Measurements from ENCODE around the gene HOOK2. TPM values are rescaled to one million over a fixed set of nuclear protein-coding genes. Genes with fewer than 3 reads are reported as not detected.

Gene HOOK2
- total and polyA plus RNA-seq, 9 of the 15 experiments (the other 6 are each of a cell fraction or from before 2014, with no cell fraction given) = 1.3 to 17.2 (median 9.9) TPM

DNA sequence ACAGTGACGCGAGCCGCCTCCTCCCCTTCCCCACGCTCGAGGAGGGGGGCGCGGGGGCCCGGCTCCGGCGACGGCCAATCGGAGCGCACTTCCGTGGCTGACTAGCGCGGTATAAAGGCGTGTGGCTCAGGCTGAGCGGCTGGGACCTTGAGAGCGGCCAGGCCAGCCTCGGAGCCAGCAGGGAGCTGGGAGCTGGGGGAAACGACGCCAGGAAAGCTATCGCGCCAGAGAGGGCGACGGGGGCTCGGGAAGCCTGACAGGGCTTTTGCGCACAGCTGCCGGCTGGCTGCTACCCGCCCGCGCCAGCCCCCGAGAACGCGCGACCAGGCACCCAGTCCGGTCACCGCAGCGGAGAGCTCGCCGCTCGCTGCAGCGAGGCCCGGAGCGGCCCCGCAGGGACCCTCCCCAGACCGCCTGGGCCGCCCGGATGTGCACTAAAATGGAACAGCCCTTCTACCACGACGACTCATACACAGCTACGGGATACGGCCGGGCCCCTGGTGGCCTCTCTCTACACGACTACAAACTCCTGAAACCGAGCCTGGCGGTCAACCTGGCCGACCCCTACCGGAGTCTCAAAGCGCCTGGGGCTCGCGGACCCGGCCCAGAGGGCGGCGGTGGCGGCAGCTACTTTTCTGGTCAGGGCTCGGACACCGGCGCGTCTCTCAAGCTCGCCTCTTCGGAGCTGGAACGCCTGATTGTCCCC, 16.1 kb upstream of the HOOK2 start, which contains the start of gene JUNB (continued):
- TF ChIP-seq POLR3A (IDR thresholded peaks at IDR 0.05; ENCODE audit: borderline replicate concordance, extremely low read depth, insufficient read depth, insufficient read length) (no peak), ZNF277 (CRISPR knock-in tag; IDR thresholded peaks at IDR 0.05; ENCODE audit: borderline replicate concordance) (no peak), SAFB (IDR thresholded peaks at IDR 0.05; ENCODE audit: borderline replicate concordance, low read depth, low read length) (peak; percentile 89), RUNX1 (IDR thresholded peaks at IDR 0.05; ENCODE audit: low read depth) (no peak), ZNF589 (CRISPR knock-in tag; IDR thresholded peaks at IDR 0.05; ENCODE audit: low read depth) (no peak), CREBBP (IDR thresholded peaks at IDR 0.05; ENCODE audit: low read depth, low read length) (no peak), SAFB2 (IDR thresholded peaks at IDR 0.05; ENCODE audit: borderline replicate concordance, low read depth, low read length, severe bottlenecking) (no peak), ZNF253 (CRISPR knock-in tag; conservative IDR thresholded peaks at IDR 0.05) (no peak), TAF1 (IDR thresholded peaks at IDR 0.05; ENCODE audit: control insufficient read depth, extremely low read depth, insufficient read depth, low read length, severe bottlenecking) (peak; percentile 99), EP400 (IDR thresholded peaks at IDR 0.05) (peak; percentile 68; the same call in 1 of the 2 replicates), SMARCA5 (IDR thresholded peaks at IDR 0.05) (no peak), RAD51 (IDR thresholded peaks at IDR 0.05; ENCODE audit: borderline replicate concordance, low read depth) (no peak), TCFL5 (CRISPR knock-in tag; conservative IDR thresholded peaks at IDR 0.05) (no peak), ASH1L (IDR thresholded peaks at IDR 0.05; ENCODE audit: borderline replicate concordance, low read depth, partially characterized antibody) (no peak), CSDE1 (IDR thresholded peaks at IDR 0.05) (peak in 1 of 2 experiments; percentile 79; a peak in 2 of 4 replicates), SMARCB1 (IDR thresholded peaks at IDR 0.05; ENCODE audit: insufficient read length, low read depth) (no peak)
- TF ChIP-seq, protein P1, sequence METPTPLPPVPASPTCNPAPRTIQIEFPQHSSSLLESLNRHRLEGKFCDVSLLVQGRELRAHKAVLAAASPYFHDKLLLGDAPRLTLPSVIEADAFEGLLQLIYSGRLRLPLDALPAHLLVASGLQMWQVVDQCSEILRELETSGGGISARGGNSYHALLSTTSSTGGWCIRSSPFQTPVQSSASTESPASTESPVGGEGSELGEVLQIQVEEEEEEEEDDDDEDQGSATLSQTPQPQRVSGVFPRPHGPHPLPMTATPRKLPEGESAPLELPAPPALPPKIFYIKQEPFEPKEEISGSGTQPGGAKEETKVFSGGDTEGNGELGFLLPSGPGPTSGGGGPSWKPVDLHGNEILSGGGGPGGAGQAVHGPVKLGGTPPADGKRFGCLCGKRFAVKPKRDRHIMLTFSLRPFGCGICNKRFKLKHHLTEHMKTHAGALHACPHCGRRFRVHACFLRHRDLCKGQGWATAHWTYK (CRISPR knock-in tag; IDR thresholded peaks at IDR 0.05) = peak; percentile 85
- TF ChIP-seq, protein P2, sequence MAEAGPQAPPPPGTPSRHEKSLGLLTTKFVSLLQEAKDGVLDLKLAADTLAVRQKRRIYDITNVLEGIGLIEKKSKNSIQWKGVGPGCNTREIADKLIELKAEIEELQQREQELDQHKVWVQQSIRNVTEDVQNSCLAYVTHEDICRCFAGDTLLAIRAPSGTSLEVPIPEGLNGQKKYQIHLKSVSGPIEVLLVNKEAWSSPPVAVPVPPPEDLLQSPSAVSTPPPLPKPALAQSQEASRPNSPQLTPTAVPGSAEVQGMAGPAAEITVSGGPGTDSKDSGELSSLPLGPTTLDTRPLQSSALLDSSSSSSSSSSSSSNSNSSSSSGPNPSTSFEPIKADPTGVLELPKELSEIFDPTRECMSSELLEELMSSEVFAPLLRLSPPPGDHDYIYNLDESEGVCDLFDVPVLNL (CRISPR knock-in tag; IDR thresholded peaks at IDR 0.05; ENCODE audit: low read depth) = no peak
- TF ChIP-seq, protein P3, sequence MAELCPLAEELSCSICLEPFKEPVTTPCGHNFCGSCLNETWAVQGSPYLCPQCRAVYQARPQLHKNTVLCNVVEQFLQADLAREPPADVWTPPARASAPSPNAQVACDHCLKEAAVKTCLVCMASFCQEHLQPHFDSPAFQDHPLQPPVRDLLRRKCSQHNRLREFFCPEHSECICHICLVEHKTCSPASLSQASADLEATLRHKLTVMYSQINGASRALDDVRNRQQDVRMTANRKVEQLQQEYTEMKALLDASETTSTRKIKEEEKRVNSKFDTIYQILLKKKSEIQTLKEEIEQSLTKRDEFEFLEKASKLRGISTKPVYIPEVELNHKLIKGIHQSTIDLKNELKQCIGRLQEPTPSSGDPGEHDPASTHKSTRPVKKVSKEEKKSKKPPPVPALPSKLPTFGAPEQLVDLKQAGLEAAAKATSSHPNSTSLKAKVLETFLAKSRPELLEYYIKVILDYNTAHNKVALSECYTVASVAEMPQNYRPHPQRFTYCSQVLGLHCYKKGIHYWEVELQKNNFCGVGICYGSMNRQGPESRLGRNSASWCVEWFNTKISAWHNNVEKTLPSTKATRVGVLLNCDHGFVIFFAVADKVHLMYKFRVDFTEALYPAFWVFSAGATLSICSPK (IDR thresholded peaks at IDR 0.05; ENCODE audit: borderline replicate concordance) = no peak
- TF ChIP-seq, protein P4, sequence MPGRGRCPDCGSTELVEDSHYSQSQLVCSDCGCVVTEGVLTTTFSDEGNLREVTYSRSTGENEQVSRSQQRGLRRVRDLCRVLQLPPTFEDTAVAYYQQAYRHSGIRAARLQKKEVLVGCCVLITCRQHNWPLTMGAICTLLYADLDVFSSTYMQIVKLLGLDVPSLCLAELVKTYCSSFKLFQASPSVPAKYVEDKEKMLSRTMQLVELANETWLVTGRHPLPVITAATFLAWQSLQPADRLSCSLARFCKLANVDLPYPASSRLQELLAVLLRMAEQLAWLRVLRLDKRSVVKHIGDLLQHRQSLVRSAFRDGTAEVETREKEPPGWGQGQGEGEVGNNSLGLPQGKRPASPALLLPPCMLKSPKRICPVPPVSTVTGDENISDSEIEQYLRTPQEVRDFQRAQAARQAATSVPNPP (IDR thresholded peaks at IDR 0.05; ENCODE audit: borderline replicate concordance, insufficient read depth, insufficient read length) = no peak
